ENCODE results near the gene MAN1A1.

DNA sequence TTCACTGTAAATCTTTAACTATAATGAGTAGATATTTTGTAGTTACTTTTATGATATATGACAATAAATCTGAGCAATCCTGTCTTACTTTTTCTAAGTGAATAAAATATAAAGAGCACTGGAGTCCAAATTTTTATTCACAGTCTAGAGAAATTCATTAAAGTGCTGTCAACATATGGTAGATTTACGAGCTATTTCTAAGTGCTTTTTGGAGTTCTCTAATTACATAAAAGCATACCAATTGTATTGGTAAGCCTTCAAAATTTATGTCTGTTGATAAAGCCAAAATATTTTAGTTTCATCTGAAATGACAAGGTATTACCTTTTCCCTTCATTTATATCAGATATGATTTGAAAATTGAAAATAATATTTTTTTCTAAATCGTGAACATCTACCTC, 75.4 kb downstream of the MAN1A1 start:
- TF ChIP-seq, protein P1, sequence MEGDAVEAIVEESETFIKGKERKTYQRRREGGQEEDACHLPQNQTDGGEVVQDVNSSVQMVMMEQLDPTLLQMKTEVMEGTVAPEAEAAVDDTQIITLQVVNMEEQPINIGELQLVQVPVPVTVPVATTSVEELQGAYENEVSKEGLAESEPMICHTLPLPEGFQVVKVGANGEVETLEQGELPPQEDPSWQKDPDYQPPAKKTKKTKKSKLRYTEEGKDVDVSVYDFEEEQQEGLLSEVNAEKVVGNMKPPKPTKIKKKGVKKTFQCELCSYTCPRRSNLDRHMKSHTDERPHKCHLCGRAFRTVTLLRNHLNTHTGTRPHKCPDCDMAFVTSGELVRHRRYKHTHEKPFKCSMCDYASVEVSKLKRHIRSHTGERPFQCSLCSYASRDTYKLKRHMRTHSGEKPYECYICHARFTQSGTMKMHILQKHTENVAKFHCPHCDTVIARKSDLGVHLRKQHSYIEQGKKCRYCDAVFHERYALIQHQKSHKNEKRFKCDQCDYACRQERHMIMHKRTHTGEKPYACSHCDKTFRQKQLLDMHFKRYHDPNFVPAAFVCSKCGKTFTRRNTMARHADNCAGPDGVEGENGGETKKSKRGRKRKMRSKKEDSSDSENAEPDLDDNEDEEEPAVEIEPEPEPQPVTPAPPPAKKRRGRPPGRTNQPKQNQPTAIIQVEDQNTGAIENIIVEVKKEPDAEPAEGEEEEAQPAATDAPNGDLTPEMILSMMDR (tag by site-specific recombination; IDR thresholded peaks at IDR 0.05): no peak
- TF ChIP-seq SP3 (tag by site-specific recombination; IDR thresholded peaks at IDR 0.05): no peak

Measured in HEK293 (cell line).